GM19025 (cell line): Measurements from ENCODE around the gene LARP7.
"Not testable (repeated sequence)": the region's sequence is repeated elsewhere in the genome, so short reads cannot be mapped to it uniquely, and the experiment has no call there.

ENCODE experiments used
- ATAC-seq: cut with Tn5 transposase; IDR thresholded peaks from one replicate; pipeline ENCODE4 v1.9.1; 2021; ENCODE audit warnings: mild to moderate bottlenecking, low read depth, moderate library complexity; ENCODE audit not compliant: unreplicated experiment

Gene LARP7

GRCh38 chr4:112648263-112649054 is 11.5 kb downstream of the LARP7 start:
- ATAC-seq: no peak

GRCh38 chr4:112649055-112649408 is 12.1 kb downstream of the LARP7 start:
- no peak for ATAC-seq

- no peak for ATAC-seq
Measured at GRCh38 chr4:112650332-112650731, 13.4 kb downstream of the LARP7 start.

GRCh38 chr4:112651641-112652040 is 14.7 kb downstream of the LARP7 start:
- no peak for ATAC-seq

- ATAC-seq: no peak
Measured at GRCh38 chr4:112652216-112652615, 15.3 kb downstream of the LARP7 start.

GRCh38 chr4:112655270-112655669 is 18.3 kb downstream of the LARP7 start:
- no peak for ATAC-seq

- ATAC-seq: not testable (repeated sequence)
Measured at GRCh38 chr4:112656115-112656514, 19.2 kb downstream of the LARP7 start.

- no peak for ATAC-seq
Measured at GRCh38 chr4:112664611-112665010, 27.7 kb downstream of the LARP7 start.

- no peak for ATAC-seq
Measured at GRCh38 chr4:112668131-112668530, 31.2 kb downstream of the LARP7 start.

GRCh38 chr4:112673076-112673475 is 36.1 kb downstream of the LARP7 start:
- no peak for ATAC-seq

- ATAC-seq: no peak
Measured at GRCh38 chr4:112673686-112674085, 36.7 kb downstream of the LARP7 start.

- no peak for ATAC-seq
Measured at GRCh38 chr4:112674376-112674775, 37.4 kb downstream of the LARP7 start.

GRCh38 chr4:112677519-112678091 is 40.7 kb downstream of the LARP7 start:
- ATAC-seq: no peak

- no peak for ATAC-seq
Measured at GRCh38 chr4:112680996-112681395, 44.1 kb downstream of the LARP7 start.

GRCh38 chr4:112693507-112693906 is 56.6 kb downstream of the LARP7 start:
- no peak for ATAC-seq

GRCh38 chr4:112700679-112701078 is 63.7 kb downstream of the LARP7 start:
- ATAC-seq: no peak

- ATAC-seq: no peak
Measured at GRCh38 chr4:112702892-112703291, 65.9 kb downstream of the LARP7 start.

- no peak for ATAC-seq
Measured at GRCh38 chr4:112704322-112704721, 67.4 kb downstream of the LARP7 start.

GRCh38 chr4:112704991-112705845 is 68.3 kb downstream of the LARP7 start:
- ATAC-seq: no peak

- ATAC-seq: peak; percentile 46
Measured at GRCh38 chr4:112705891-112706839, 69.2 kb downstream of the LARP7 start.
